GM12875 (cell line): Measurements from ENCODE around the gene FKBP5.

Experiments
- H3K4me3 ChIP-seq: one replicate; pipeline ENCODE4 v1.5.1; 2011; ENCODE audit warnings: low read depth, low read length, control low read depth
- TF ChIP-seq, protein P1 (sequence below): IDR thresholded peaks from 2 replicates; pipeline ENCODE4 v1.5.1; 2011; ENCODE audit warnings: low read depth, mild to moderate bottlenecking, control low read depth, inconsistent platforms, low read length, moderate library complexity, borderline replicate concordance; ENCODE audit not compliant: insufficient read depth

FKBP5 gene

DNA sequence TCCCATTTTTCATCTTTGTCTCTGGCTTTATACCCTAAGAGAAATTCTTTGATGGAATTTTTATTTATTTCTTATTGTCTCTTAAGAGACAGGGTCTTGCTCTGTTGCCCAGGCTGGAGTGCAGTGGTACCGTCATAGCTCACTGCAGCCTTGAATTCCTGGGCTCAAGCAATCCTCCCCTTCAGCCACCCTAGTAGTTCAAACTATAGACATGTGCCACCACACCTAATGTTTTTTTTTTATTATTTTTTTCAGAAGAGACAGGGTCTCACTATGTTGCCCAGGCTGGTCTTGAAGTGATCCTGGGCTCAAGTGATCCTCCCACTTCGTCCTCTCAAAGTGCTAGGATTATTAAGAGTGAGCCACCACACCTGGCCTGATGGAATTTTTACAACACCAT, 40.5 kb downstream of the FKBP5 start:
- TF ChIP-seq, protein P1, sequence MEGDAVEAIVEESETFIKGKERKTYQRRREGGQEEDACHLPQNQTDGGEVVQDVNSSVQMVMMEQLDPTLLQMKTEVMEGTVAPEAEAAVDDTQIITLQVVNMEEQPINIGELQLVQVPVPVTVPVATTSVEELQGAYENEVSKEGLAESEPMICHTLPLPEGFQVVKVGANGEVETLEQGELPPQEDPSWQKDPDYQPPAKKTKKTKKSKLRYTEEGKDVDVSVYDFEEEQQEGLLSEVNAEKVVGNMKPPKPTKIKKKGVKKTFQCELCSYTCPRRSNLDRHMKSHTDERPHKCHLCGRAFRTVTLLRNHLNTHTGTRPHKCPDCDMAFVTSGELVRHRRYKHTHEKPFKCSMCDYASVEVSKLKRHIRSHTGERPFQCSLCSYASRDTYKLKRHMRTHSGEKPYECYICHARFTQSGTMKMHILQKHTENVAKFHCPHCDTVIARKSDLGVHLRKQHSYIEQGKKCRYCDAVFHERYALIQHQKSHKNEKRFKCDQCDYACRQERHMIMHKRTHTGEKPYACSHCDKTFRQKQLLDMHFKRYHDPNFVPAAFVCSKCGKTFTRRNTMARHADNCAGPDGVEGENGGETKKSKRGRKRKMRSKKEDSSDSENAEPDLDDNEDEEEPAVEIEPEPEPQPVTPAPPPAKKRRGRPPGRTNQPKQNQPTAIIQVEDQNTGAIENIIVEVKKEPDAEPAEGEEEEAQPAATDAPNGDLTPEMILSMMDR: no peak

DNA sequence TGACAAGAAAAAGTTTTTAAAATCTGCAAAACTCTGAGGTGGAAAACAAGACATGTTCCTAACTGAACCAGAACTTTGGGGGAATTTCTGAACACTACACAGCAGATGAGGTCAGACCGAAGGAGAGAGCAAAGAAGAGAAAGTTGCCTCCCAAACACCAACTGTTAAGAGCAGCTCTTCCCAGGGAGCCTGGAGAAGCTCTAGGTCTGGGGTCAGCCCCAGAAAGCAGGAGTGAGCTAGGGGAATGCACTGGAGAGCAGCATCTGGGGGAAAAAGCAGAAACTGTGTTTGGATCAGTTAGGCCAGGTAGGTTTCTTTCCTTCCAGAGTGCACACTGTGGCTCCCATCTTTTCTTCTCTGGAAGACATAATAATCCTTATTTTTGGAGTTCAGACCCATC, 41.3 kb downstream of the FKBP5 start:
- H3K4me3 ChIP-seq: no peak overlapping the region
- TF ChIP-seq, protein P1: no peak

More for the DNA sequence above, 40.5 kb downstream of the FKBP5 start:
- H3K4me3 ChIP-seq: no peak overlapping the region

DNA sequence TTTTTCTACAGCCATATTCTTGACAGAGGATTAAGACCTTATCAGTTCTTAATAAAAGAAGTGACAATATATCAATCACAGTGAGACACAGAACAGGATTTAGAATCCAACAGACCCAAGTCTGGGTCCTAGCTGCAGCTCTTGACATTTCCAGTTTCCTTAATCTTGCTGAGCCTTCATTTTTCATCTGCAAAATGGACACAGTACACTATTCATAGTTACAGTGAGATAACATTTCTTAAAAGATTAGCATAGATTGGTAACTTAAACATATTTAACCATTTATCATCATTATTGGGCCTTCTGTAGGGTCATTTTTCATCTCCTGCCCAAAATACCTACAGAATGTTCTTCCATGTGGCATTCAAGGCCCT, 45.6 kb downstream of the FKBP5 start:
- no peak overlapping the region for H3K4me3 ChIP-seq
- TF ChIP-seq, protein P1: no peak

DNA sequence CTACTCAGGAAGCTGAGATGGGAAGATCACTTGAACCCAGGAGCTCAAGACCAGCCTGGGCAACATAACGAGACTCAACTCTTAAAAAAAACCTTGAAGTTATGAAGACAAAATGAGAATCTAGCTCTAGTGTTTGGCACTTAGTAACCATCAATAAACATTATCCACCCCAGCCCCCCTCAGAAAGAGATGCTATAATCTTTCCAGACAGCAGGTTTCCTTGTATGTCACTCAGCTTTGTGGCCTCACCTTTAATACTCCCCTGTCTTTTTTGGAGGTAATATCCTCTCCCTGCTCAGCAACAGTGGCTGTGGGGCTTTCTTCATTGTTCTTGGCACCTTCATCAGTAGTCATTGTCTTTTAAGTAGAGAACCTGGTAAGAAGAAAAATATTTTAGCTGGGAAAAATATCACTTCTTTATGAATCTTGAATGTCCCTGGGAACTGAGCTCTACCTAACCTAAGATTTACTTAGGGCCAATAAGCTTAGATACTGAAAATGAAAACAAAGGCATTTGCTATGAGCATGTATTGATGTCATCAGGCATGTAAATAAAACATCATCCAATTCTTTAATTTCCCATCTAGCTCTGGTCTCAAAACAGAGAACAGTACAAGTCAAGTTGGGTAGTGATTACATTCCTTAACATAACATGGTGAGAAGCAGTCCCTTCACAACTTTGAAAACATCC, 46.1 kb downstream of the FKBP5 start:
- no peak overlapping the region for H3K4me3 ChIP-seq
- TF ChIP-seq, protein P1: no peak

DNA sequence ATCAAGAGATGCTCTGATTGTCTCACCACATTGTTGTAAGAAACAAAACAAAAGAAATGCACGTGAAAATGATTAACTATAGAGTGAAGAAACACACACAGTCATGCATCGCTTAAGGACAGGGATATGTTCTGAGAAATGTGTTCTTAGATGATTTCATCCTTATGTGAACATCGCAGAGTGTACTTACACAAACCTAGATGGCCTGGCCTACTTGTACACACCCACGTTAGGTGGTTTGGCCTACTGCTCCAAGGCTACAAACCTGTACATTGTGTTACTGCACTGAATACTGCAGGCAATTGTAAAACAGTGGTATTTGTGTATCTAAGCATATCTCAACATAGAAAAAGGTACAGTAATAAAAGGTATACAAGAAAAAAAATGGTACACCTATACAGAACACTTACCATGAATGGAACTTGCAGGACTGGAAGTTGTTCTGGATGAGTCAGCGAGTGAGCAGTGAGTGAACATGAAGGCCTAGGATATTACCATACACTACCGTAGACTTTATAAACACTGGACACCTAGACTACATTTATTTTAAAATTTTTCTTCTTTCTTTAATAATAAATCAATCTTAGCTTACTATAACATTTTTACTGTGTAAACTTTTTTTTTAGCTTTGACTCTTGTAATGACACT, 48.6 kb downstream of the FKBP5 start:
- TF ChIP-seq, protein P1: no peak
- no peak overlapping the region for H3K4me3 ChIP-seq

DNA sequence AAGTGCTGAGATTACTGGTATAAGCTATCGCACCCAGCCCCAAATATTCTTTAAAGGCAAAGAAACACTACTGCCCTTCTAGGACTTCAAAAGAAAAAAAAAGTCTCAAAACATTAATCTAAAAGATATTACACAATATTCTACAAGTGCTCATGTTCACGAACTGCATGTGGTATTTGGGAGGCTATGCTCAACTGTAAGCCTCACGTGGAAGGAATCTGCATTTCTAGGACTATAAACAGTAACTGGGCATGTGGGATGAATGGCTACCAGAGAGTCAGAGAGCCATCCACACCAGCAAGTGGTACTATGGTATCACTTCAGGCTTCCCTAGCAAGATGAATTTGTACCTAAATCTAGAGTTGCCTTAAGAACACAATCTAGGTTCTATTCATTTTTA, 50.0 kb downstream of the FKBP5 start:
- TF ChIP-seq, protein P1: no peak
- no peak overlapping the region for H3K4me3 ChIP-seq

DNA sequence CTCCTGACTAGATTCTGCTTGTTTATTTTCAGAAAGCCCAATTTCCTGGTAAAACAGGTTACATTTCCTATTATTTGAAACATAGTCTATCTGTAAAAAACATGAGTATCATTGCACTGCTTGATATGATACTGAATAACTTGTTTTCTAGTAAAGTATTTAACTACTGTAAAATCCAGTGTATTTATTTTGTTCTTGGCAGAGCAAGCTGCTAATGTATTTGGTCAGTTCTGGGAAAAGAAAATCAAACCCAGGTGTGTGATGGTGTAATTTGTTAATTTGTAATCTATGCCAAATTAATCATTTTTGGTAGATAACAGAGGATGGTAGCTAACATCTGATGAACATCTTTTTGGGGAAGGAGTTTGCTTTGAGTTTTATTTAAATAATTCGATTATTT, 50.8 kb downstream of the FKBP5 start:
- no peak overlapping the region for H3K4me3 ChIP-seq
- TF ChIP-seq, protein P1: no peak
